GM12892 (cell line): ENCODE data around the gene DNAJB13.

Experiments used
- POLR2A ChIP-seq: IDR thresholded peaks from 2 replicates; pipeline ENCODE4 v1.6.1; 2011; ENCODE audit warnings: low read depth, low read length, control low read depth
- POLR2AphosphoS5 ChIP-seq: IDR thresholded peaks from 2 replicates; pipeline ENCODE4 v1.6.1; 2011; ENCODE audit warnings: low read depth, low read length, control low read depth

- TF ChIP-seq POLR2AphosphoS5 (no peak), POLR2A (no peak)
These were observed 46.4 kb downstream of the DNAJB13 start for GRCh38 chr11:73997120-73997770.
